HG02981 (cell line): ENCODE measurements around the gene URGCP.

Source experiments
- ATAC-seq: cut with Tn5 transposase; IDR thresholded peaks from one replicate; pipeline ENCODE4 v1.9.1; 2021; ENCODE audit warnings: mild to moderate bottlenecking, moderate library complexity; ENCODE audit not compliant: unreplicated experiment

Gene URGCP, protein sequence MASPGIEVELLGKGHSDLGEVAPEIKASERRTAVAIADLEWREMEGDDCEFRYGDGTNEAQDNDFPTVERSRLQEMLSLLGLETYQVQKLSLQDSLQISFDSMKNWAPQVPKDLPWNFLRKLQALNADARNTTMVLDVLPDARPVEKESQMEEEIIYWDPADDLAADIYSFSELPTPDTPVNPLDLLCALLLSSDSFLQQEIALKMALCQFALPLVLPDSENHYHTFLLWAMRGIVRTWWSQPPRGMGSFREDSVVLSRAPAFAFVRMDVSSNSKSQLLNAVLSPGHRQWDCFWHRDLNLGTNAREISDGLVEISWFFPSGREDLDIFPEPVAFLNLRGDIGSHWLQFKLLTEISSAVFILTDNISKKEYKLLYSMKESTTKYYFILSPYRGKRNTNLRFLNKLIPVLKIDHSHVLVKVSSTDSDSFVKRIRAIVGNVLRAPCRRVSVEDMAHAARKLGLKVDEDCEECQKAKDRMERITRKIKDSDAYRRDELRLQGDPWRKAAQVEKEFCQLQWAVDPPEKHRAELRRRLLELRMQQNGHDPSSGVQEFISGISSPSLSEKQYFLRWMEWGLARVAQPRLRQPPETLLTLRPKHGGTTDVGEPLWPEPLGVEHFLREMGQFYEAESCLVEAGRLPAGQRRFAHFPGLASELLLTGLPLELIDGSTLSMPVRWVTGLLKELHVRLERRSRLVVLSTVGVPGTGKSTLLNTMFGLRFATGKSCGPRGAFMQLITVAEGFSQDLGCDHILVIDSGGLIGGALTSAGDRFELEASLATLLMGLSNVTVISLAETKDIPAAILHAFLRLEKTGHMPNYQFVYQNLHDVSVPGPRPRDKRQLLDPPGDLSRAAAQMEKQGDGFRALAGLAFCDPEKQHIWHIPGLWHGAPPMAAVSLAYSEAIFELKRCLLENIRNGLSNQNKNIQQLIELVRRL

DNA sequence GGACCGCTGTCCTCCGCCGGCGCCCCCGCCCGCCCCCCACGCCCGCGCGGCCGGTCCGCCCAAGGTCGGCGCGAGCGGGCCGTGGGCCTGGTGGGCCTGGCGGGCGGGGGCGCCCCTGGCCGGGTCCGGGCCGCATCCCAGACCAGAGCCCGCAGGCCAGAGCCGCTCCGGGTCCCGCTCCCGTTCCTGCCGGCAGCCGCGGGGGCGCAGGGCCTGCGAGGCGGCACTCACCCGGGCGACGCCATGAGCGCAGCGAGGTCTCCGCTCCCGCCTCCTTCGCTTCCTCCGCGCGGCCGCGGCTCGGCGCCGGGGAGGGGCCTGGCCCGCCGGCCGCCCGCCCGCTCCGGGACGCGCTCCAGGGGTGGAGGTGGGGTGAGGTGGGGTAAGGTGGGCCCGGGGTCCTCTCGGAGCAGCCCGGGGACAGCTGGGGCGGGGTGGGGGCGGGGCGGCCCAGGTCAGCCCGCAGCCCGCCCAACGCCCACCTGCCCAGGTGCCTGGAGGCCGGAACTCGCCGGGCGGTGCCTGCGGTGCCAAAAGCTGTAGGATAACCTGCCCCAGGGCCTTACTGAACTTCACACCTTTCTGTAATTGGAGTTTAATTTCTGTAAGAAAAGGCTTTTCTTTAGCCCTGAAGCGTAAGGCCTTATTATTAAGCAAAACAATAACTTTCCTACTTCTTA lies at the start of gene URGCP:
TSS of gene URGCP (minus strand) at position 266 of the 680 bp plus-strand sequence. CDS start at position 245, 21 bp downstream.
- ATAC-seq = peak; percentile 87

DNA sequence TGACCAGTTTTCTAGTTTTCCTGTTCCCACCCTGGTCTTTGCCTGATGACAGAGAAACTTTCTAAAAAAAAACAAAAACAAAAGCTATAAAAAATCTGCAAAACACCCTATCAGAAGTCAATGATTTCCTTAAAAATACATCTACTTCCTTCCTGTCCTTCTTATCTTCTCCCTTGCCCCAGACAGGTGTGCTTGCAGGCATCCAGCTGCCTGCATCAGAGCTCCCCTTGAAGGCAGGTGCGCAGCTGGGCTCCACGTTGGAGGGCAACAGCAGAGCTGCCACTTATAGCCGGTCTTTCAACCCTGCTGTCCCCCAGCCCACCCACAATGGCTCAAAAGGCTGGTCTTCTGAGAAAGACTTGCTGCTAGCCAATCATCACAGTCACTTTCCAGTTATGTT lies 49.6 kb upstream of the URGCP start:
- ATAC-seq = no peak

DNA sequence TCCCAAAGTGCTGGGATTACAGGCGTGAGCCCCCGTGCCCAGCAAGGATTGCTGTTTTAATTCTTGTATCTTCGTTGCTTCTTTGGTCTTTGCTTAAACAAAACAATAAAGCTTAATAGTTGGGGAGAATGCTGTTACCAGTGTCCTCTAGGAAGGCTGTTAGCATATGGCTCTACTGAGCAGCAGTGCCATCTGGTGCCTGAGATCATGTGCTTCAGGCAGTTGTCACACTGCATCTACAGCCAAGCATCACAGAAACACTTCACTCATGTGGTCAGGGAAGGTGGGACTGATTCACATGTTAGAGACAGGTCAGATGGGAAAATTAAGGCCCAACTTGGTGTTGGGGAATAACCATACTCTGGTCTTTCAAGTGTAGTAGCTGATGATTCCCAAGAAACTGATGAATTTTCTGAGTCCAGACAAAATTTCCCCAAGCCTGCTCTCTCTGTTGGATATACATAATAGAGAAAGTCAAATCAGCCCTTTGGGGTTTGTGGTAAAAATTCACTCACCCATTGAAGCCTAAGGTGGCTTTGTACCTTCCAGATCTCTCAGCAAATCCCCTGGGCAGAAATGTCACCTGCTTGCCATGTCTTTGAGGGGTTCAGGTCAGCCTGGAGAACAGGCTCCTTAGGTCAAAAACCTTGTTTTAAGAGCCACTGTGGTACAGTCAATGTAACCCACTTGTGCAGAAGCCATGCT lies 48.3 kb upstream of the URGCP start:
- ATAC-seq = peak; percentile 84

DNA sequence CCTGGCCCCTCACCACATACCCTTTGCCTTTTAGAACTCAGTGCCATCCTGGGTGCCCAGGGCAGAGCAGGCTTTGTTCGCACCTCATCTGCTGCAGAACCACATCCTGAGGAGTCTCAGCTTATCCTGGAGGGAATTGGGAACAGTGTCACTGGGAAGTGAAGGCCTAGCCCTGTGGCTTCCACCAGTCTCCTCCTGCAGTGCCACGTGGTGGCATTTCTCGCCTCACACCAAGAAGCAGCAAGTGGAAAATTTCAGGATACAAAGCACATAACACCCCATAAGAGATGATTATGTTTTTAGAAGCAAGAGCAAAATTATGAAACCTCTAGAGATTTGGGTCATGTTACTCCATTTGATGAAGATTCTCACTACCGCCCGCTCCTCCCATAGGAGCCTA lies 46.7 kb upstream of the URGCP start:
- ATAC-seq = no peak

DNA sequence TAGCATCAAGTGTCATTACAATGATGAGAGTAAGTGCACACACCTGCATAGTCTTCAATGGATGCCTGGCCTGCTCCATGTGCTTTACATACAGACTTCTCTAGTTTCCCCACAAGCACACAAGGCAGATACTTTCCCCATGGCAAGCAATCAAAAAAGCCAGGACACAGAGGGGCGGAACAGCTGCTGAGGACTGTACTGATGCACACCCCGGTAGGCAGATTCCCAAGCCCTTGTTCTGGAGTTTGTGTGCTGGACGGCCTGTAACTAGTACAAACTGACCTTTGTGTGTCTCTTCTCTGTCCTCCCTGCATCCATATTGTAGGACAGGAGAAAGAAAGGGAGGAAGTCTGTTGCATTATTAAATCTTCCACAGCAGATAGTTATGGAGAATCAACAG lies 45.6 kb upstream of the URGCP start:
- ATAC-seq = no peak

DNA sequence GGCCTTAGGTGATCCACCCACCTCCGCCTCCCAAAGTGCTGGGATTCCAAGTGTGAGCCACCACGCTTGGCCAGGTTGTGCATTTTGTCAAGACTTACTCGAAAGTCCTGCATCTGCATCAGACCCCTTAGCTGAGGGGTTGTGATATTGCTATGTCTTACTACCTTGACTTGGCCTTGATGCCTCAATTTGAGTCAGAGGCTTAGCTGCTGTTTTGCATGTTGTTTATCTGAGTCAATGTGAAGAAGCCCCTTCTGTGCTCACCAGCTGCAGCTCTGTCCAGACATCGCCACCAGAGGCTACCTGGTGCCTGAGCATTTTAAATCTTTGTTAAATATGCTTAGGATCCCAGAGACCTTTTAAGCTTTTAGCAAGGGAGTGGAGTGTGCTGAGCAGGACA lies 37.9 kb upstream of the URGCP start:
- ATAC-seq = no peak

DNA sequence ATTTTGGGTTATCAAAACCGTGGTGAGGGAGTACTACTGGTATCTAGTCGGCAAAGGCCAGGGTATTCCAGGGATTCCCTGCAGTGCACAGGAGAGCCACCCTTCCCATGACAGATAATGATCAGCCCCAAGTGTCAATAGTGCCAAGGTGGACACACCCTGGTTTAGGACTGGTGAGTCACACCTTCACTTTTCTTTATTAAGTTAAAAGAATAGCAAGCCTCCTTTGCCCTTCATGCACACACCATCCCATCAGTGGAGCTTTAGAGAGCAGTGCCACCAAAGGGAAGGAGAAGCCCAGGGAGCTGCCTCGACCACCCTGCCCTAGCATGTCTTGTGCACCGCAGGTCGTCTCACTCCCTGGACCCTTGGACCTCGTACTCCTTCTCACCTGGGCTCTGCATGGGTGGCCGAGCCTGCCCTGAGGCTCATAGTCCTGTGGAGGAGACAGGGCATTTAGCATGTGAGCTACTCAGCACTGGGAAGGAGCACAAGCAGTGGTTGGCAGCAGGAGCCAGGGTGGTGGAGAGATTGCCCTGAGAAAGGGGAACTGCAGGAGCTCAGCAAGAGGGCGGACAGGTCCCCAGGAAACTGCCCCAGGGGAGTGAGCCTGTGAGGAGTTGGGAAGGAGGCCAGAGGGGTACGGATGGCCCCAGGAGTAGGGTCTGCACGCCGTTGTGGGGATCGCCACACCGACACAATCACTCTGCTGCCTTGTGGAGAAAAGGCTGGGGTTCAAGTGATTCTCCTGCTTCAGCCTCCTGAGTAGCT lies 37.2 kb upstream of the URGCP start:
- ATAC-seq = no peak

DNA sequence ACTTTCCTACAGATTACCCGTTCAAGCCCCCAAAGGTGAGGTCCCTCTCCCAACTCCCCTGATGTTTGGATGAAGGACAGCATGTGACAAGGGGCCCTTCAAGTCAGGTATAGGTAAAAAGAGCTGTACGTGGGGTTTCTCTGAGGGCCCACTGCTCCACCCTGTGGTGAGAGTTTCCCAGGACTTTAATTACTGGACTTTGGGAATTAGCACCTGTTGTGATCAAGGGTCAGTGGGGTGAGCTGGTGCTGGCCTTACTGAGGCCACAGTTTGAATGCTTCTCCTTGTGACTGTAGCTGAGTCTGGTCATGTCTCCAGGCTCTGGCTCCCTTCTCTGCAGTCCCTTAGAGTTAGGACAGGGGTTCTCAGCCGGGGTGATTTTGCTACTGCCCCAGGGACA lies 36.6 kb upstream of the URGCP start:
- ATAC-seq = no peak

DNA sequence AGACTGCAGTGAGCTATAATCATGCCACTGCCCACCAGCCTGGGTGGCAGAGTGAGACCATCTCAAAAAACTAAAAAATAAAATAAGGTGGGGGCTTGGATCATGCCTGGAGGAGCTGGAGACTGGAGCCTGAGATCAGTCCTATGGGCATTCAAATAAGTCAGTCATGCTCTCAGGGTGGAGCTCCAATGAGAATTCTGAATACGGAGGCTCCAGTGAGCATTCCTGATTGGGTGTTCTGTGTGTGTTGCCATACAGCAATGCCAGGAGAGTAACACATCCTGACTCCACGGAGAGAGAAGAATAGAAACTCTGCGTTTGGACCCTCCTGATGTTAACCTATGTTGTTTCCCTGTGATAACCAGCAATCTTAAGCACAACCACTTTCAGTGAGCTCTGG lies 35.9 kb upstream of the URGCP start:
- ATAC-seq = no peak

DNA sequence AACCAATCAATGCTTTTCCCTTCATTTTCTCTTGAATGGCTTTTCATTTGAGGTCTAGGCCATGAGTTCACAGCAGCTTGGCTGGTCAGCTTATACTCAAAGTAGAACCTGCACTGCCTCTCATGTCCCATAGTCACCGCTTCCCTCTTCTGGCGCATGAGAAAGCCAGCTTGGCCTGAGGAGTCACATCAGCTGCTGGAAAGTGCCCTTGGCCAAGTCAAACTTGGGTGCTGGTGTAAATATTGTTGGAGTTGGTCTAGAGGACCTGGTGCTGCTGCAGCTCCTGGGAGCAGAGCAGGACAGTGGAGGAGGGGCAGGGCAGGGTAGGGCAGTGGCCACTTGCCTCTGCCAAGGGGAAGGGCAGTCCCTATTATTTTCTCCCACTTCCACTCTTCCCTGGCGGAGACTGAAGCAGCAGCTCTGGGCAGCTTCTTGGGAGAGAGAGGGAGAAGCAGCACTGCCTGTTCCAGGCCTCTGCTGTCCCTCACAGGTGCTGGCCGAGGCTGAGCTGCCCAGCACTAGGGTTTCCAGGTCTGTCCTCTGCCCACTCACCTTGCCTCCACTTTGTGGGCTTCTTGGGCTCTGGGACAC lies 32.6 kb upstream of the URGCP start:
- no peak for ATAC-seq

DNA sequence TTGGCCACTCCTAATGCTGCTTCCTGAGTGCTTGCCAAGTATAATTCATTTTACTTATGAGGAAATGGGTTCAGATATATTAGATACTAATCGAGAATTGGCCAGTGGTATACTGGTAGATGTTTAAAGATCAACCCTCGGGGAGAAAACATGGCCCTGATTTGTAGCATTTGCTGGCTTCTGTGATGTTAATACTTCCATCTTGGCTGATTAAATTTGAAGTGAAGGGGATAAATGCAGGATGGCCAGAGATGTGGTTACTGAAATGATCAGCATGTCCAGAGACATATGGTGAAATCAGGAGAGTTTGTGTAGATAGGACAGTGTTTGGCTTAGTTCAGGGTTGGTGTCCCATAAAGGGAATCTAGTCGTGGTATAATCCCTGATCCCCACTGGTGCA lies 31.0 kb upstream of the URGCP start:
- no peak for ATAC-seq

DNA sequence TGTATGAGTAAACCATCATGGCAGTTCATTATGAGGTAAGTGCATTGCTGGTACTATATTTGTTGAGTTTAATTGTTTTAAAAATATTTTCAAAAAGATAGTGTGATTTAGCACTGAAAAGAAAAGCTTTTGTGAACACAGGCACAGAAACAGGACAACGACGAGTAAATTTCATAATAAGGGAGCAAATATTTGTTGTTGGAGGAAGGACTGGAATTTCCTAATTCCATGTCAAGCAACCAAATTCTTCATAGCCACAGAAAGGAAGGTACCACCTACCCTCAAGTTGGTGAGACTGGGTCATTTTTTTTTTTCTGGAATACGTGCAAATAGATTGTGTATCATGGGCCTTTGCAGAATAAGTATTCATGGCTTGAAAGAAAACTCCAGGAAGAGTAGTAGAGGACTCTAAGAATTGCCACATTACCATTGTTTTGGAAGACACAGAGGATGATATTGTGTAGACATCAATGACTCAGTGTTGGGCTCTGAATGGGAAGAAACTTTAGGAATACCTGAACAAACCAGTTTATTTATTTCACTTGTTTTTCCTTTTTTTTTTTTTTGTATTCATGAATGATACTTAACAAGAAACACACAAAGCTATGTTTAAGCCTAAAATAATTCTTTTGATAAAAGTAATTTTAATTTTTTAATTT lies 27.6 kb upstream of the URGCP start:
- no peak for ATAC-seq

DNA sequence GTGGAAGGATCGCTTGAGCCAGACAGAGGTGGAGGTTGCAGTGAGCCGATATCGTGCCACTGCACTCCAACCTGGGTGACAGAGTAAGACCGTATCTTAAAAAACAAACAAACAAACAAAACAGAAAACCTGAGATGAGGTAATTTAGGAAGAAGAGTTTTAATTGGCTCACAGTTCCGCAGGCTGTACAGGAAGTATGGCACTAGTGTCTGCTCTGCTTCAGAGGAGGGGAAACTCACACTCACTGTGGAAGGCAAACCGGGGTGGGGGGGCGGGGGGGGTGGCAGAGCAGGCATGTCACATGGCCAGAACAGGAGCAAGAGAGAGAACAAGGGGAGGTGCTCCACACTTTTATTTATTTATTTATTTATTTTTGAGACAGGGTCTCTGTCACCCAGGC lies 24.9 kb upstream of the URGCP start:
- no peak for ATAC-seq

DNA sequence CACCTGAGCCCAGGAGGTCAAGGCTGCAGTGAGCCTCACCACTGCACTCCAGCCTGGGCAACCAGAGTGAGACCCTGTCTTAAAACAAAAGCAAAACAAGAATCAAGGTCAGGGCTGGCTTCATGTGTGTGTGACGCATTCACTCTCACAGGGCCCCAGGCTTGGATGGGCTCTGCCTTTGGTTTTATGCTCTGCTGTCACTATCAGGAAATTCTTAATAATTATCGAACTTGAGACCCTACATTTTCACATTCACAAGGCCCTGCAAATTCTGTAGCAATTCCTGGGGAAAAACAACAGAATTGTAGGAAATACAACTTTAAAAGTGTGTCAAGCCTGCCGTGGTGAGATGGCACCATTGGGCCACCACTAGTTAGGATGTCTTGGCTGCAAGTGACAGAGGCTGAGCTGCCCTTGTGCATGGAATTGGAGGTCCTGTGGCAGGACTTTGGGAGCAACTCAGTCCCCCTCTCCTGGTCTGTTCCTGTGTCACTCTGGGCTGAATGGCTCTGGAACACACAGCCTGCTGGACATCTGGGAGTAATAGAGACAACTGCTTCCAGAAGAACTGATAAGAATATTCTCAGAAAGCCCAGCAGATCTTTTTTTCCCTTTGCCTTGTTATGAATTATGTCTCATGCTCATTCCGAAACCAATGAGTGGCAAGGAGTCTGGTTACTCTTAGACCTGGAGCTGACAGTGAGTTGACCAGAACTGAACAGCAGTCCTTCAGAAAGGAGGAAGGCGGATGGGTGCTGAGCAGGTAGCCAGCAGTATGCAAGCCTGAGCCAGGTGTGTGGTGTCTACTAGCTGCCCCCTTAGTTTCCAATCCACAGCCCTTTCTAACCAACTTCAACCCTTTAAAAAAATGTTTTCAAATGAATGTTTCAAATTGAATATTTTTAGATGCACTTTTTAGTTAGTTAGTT lies 23.4 kb upstream of the URGCP start:
- ATAC-seq = no peak

DNA sequence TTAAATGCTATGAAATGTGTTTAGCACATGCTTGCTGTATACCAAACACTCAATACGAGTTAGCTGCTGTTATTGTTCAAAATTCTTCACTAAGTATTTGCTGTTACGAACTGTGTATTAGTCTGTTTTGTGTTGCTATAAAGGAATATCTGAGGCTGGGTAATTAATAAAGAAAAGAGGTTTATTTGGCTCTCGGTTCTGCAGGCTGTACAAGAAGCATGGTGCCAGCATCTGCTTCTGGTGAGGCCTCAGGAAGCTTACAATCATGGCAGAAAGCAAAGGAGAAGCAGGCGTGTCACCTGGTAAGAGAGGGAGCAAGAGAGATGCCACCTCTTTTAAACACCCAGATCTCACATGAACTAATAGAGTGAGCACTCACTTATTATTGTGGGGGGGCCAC lies 21.4 kb upstream of the URGCP start:
- no peak for ATAC-seq

DNA sequence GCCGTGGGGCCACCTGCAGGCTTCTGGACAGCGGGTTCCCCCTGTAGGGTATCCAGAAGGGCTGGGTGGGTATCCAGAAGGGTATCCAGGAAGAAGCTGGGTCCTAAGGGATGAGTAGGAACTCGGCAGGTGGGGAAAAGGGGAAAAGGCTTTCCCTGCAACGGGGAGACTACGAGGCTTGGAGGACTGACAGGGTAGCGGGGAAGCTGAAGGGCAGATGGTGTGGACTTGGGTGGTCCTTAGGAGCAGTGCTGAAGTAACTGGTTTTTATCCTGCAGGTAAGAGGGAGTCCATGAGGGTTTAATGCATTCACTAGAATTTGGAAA lies 20.4 kb upstream of the URGCP start:
- ATAC-seq = peak; percentile 17

DNA sequence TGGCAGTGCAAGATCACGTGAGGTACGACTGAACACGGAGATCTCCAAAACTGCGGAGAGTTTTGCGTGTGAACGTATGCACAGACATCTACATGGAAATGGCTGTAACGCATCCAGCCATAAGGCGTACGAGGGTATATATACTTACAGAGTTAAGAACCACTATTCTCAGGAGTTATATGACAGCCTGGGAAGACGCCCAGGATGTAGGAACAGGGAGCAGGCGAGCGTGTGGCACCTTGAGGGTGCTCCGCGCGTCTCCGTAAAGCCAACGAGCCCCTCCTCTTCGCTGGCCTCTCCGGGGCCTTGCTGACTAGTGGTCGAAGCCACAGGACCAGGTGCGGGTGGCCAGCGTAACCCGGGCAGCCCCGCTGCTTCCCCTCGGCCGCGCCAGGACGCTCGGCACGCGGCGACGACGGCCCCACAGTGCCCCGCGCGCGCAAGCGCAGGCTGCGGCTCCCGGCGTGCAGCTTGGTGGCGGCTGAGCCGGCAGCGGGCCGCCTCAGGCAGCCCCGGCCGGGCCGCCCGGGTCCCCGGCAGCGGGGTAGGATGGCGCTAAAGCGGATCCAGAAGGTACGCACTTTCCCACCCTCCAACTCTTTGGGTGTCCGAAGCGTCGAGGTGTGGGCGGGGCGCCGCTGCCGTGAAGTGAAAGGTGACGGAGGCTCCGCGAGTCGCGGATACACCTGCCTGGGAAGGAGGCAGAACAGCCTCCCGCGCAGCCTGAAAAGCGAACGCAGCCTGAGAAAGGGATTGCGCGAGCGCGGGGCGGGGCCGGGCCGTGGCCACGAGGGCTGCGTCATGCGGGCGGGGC lies 19.8 kb upstream of the URGCP start, which contains the start of gene UBE2D4:
TSS of gene UBE2D4 (plus strand) at position 453 of the 814 bp plus-strand sequence. CDS start at position 550, 97 bp downstream.
- peak; percentile 88 for ATAC-seq
